Activated CD4-positive, alpha-beta T cell treated with anti-CD3 and anti-CD28 coated beads, Interleukin-2, amount 10 ng/mL, durations not matched to agents 7 days and 5 days (primary cell): ENCODE measurements around the gene PDE4D. TPM values are rescaled to one million over a fixed set of nuclear protein-coding genes. Genes with fewer than 3 reads are reported as not detected.

Source experiments
- CTCF ChIA-PET: fragments of 350-600 bp; sonication (Branson Sonifier 250); formaldehyde crosslinking; loops from one replicate; lab custom pipeline; 2021; ENCODE audit warnings: antibody characterized with exemption; lab: Charles Lee
- POLR2A ChIA-PET: fragments of 350-600 bp; sonication (Branson Sonifier 250); formaldehyde crosslinking; loops from one replicate; lab custom pipeline; 2021; ENCODE audit warnings: antibody characterized with exemption; lab: Charles Lee
- DNase-seq: peaks from one replicate; pipeline ENCODE4 v3.0.0-alpha.2; 2020
- H3K27ac Mint-ChIP-seq: one replicate; pipeline ENCODE4 v1.8.0; 2021; ENCODE audit warnings: mild to moderate bottlenecking, moderate library complexity, mixed read lengths
- H3K27me3 Mint-ChIP-seq: one replicate; pipeline ENCODE4 v1.8.0; 2021; ENCODE audit warnings: mixed read lengths
- H3K36me3 Mint-ChIP-seq: one replicate; pipeline ENCODE4 v1.8.0; 2021; ENCODE audit warnings: low read depth, mixed read lengths
- H3K4me1 Mint-ChIP-seq: one replicate; pipeline ENCODE4 v1.8.0; 2021; ENCODE audit warnings: mixed read lengths
- H3K4me3 Mint-ChIP-seq: one replicate; pipeline ENCODE4 v1.8.0; 2021; ENCODE audit warnings: mild to moderate bottlenecking, moderate library complexity, mixed read lengths
- H3K9me3 Mint-ChIP-seq: one replicate; pipeline ENCODE4 v1.8.0; 2021; ENCODE audit warnings: mixed read lengths
- total RNA-seq, 2 experiments: library from RNA; stranded (reverse); gene quantifications; one replicate each; pipeline ENCODE4 v1.2.3, GENCODE V29; 2021

PDE4D gene
- total RNA-seq, 2 experiments from 2014 or later: 62.0 to 67.8 TPM

DNA sequence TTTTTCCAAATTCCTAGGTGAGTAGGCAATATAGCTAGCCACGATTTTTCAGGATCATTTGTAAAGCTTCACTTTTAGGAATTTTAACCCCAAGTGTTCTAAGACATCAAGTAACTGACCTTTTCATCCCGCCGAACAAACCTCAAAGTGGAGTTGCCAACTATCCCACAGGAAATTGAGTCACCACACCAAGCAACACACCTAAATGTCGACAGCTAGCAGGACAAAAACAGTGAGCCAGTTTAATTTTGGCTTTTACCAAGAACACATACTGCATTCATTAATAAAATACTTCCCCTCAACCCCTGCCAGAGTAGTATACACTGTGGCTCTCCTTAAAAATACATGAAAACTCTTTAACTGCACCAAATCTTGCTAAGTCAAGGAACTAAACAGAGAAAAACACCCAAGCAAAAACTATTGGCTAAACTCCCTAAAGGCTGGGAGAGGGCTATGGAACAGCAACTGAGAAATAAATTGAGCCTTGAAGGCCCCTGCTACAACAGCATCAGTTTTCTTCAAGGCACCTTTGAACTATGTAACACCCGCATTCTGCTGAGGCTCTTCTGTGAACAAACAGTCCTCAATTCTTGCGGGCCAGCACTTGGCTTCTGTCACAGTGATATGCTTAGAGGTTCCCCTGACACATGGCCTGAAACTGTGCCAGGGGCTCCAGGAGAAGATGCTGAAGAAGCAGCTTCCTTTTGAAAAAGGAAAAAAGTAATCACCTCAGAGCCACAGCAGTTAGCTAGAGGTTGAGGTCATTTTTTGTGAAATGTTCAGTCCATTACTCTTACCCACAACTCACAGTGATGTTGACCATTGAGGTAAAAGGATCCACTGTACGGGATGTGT is 851.1 kb downstream of the PDE4D start:
- Mint-ChIP-seq H3K27me3 (peaks cover 2% of the 10 kb centered on the region), H3K4me3 (peak overlapping the region; percentile 28)

DNA sequence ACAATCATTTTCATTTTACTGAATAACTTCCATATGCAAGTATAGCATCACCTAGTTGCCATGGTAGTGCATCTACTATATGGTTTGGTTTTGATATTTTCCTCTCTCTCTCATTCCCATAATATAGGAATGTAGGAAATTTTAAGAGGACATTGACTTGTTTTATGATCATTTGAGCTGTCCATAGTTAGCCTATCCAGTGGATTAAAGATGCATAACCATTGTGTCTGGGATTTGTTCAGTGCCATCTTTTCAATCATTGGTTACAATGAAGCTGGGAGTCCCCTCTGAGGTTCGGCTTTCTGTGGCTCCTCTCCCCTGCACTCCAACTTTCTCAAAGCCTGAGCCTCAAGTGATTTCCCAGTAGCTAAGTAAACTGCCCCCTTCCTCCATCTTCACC is 852.2 kb downstream of the PDE4D start:
- peaks cover 26% of the 10 kb centered on the region for H3K36me3 Mint-ChIP-seq
- H3K4me3 Mint-ChIP-seq: peak overlapping the region; percentile 15
- peak overlapping the region; percentile 22 for H3K27ac Mint-ChIP-seq
- ChIA-PET CTCF (interaction anchor here (1.2 to 3.5 kb wide), 5 partner anchors 16 to 155 kb away, joined by 3 to 12 read pairs (median 5); no protein-coding TSS in a partner anchor), POLR2A (no interaction called here)
- peaks cover 27% of the 10 kb centered on the region for H3K4me1 Mint-ChIP-seq
- H3K9me3 Mint-ChIP-seq: peaks cover 3% of the 10 kb centered on the region
- H3K27me3 Mint-ChIP-seq: no peaks in the 10 kb centered on the region
- DNase-seq: no peak

More for the DNA sequence above, 851.1 kb downstream of the PDE4D start:
- peaks cover 3% of the 10 kb centered on the region for H3K9me3 Mint-ChIP-seq
- peaks cover 16% of the 10 kb centered on the region for H3K36me3 Mint-ChIP-seq
- peaks cover 27% of the 10 kb centered on the region for H3K4me1 Mint-ChIP-seq
- DNase-seq: no peak
- POLR2A ChIA-PET: no interaction called here
- H3K27ac Mint-ChIP-seq: peak overlapping the region; percentile 68
- CTCF ChIA-PET: interaction anchor here (0.6 to 3.5 kb wide), 6 partner anchors 9 to 132 kb away, joined by 3 to 12 read pairs (median 5); no protein-coding TSS in a partner anchor

DNA sequence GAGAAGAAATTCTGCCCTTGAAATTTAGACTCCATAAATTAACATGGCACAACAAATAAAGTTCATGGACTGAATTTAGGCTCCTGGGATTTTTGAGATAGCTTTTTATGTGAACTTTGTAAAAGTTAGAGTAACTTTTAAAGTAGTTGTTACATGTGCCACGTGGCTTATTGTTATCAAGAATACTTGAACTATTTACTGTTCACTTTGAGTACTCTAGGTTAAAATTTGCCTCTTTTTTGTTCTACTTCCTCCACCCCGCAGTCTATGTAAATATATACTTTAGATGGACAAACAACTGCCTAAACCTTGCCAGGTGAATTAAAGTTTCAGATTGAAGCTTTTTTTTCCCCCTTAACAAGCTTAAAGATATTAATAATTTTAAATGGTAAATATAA is 852.7 kb downstream of the PDE4D start:
- ChIA-PET CTCF (interaction anchor here (1.2 to 3.5 kb wide), 5 partner anchors 16 to 154 kb away, joined by 3 to 12 read pairs (median 5); no protein-coding TSS in a partner anchor), POLR2A (no interaction called here)
- DNase-seq: no peak
- Mint-ChIP-seq H3K27ac (peak overlapping the region; percentile 99), H3K4me1 (peaks cover 31% of the 10 kb centered on the region), H3K9me3 (peaks cover 3% of the 10 kb centered on the region), H3K4me3 (peak overlapping the region; percentile 84), H3K27me3 (no peaks in the 10 kb centered on the region), H3K36me3 (peaks cover 32% of the 10 kb centered on the region)

DNA sequence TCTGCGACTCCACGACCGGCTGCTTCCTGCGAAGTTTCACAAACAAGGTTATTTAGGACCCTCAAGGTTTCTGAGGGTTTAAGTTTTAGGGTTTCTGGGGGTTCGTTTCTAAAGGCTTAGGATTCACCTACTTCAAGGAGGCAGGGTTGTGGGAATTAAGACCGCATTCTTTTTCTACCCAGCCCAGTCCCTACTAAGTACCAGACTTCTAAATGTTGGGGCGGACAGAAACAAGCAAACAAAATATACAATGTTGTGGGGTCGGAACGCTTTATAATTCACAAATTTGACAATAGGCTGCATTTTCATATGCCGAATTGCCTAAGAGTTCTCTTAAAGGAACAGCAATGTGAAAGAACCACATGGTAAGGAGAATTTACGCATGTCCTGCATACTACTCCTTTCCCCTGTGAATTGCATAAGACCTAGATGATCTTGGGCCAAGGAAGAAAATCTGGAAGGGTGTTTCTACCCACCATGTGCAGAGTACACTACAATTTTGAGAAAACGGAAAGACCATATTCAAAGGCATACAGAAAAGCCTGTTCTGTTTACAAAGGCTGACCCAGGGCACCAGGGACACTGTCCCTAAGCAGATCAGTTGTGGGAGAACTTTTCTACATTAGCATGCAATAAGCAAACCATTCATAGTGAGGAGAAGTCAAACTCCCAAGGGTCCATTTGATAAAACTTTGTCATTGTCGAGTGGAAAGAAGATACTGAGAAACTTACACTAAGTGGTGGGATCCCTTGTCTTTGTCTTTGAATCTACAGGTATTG is 853.3 kb downstream of the PDE4D start:
- no peaks in the 10 kb centered on the region for H3K27me3 Mint-ChIP-seq

DNA sequence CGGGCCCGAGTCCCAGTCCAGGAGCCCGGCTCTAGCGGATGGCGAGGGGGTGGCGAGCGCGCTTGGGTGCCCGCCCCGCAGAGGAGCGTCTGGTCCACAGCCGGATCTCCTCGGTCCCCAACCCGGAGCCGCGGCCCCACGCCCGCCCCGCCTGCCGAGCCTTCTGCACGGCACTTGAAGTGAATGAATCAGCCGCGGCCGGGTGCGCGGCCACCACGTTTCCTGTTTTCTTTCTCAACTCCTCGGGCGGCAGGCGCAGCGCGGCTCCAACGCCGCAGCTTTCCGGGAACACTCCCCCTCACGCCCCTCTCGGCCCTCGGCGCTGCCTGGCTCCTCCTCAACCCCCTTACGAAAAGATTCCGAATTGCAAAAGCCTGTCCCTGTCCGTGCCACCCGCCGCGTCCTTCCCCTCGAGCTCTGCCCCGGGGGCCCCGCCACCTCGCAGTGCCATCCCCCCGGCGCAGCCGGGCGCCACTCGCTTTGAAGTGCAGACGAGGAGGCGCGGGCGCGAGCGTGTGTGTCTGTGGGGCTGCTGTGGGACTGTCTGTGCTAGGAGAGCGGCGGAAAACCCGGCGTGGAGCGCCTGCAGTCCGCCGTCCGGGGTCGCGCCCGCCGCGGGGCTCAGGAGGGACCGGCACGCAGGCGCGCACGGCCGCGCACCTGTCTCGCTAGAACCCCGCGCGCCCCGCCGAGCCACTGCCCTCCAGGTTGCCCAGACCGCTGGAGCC is 854.1 kb downstream of the PDE4D start:
- ChIA-PET POLR2A (interaction anchor here (1.5 kb wide), 1 partner anchor 85 kb away, joined by 10 read pairs; no protein-coding TSS in a partner anchor), CTCF (interaction anchor here (0.8 to 1.4 kb wide), 4 partner anchors 14 to 88 kb away, joined by 3 to 5 read pairs (median 3); no protein-coding TSS in a partner anchor)
- Mint-ChIP-seq H3K4me3 (peak overlapping the region; percentile 84), H3K9me3 (no peaks in the 10 kb centered on the region), H3K36me3 (peaks cover 38% of the 10 kb centered on the region), H3K27ac (peak overlapping the region; percentile 99), H3K27me3 (no peaks in the 10 kb centered on the region), H3K4me1 (peaks cover 43% of the 10 kb centered on the region)
- DNase-seq: peak; percentile 92

More for the DNA sequence above, 853.3 kb downstream of the PDE4D start:
- Mint-ChIP-seq H3K9me3 (peaks cover 3% of the 10 kb centered on the region), H3K4me3 (peak overlapping the region; percentile 84), H3K36me3 (peaks cover 35% of the 10 kb centered on the region), H3K4me1 (peaks cover 36% of the 10 kb centered on the region), H3K27ac (peak overlapping the region; percentile 99)
- DNase-seq: no peak
- POLR2A ChIA-PET: interaction anchor here (1.5 kb wide), 1 partner anchor 84 kb away, joined by 10 read pairs; no protein-coding TSS in a partner anchor
- CTCF ChIA-PET: interaction anchor here (0.9 to 3.5 kb wide), 5 partner anchors 15 to 154 kb away, joined by 3 to 12 read pairs (median 5); no protein-coding TSS in a partner anchor

DNA sequence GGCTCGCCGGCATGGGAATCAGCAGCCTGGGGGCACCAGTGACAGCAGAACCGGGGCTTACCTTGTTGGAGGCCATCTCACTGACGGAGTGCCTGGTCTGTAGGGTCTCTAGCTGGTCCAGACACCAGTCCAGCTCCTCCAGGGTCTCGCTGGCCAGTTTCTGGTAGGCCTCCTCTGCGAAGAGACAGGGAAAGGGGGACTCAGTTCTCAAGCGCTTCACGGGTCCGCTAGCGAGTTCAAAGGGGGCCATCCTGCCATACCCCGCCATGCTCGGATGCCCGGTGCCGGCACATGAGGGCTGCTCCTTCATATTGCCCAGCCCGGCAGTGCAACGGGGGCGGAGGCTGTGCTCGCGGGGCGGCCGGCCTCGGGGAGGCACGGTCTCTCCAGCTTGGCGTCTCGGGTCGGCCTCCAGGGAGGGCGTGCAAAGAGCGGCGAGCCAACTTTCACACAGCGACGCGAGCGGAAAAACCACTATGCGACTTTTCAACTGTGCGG is 854.7 kb downstream of the PDE4D start:
- no peak for DNase-seq
- CTCF ChIA-PET: interaction anchor here (0.8 to 1.4 kb wide), 4 partner anchors 14 to 89 kb away, joined by 3 to 5 read pairs (median 3); no protein-coding TSS in a partner anchor
- Mint-ChIP-seq H3K27me3 (no peaks in the 10 kb centered on the region), H3K9me3 (no peaks in the 10 kb centered on the region), H3K36me3 (peaks cover 40% of the 10 kb centered on the region), H3K4me1 (peaks cover 48% of the 10 kb centered on the region), H3K27ac (peak overlapping the region; percentile 99), H3K4me3 (peak overlapping the region; percentile 84)
- POLR2A ChIA-PET: interaction anchor here (1.5 kb wide), 1 partner anchor 85 kb away, joined by 10 read pairs; no protein-coding TSS in a partner anchor

DNA sequence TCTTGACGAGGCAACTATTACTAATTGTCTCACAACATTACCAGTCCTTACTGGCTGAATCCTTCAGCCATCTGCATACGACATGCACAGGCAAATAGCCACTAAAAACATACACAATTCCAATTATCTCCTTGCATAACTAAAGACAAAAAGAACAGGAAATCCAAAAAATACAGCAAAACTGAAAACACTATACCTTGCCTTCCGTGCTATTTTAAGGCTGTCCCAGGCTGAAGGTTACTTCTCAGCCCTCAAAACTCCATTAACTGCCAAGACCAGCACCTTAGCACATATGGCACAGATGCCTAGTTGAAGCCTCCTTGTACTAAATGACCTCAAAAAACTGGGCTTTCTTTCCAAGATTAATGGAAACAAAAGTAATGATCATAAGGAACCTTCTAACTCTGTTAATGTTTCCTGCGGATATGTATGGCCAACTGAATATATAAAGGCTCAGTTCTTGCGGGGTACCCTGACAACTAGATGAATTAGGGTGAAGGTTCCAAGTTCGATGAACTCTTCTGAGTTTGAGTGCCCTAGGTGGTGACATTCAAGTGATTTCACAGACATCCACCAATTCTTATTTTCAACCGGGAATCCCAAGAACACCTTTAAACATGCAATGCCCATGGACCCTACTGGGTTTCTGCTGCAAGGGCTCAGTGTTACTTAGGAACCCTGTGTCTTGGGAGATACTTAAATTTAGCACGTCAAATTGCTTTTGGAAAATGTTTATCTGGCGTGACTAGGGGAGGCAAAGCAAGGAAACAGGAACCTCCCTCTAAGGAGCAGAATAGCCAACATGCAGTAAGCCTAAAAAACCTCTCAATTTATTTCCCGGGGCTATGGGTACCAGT is 855.4 kb downstream of the PDE4D start:
- Mint-ChIP-seq H3K27me3 (no peaks in the 10 kb centered on the region), H3K9me3 (no peaks in the 10 kb centered on the region), H3K27ac (peak overlapping the region; percentile 99), H3K4me1 (peaks cover 53% of the 10 kb centered on the region), H3K4me3 (peak overlapping the region; percentile 84), H3K36me3 (peaks cover 44% of the 10 kb centered on the region)
- ChIA-PET POLR2A (interaction anchor here (1.5 to 2.5 kb wide), 2 partner anchors 86 kb away, joined by 10 to 14 read pairs; no protein-coding TSS in a partner anchor), CTCF (interaction anchor here (1.0 to 1.4 kb wide), 2 partner anchors 86 to 90 kb away, joined by 3 to 5 read pairs; no protein-coding TSS in a partner anchor)
- DNase-seq: no peak

DNA sequence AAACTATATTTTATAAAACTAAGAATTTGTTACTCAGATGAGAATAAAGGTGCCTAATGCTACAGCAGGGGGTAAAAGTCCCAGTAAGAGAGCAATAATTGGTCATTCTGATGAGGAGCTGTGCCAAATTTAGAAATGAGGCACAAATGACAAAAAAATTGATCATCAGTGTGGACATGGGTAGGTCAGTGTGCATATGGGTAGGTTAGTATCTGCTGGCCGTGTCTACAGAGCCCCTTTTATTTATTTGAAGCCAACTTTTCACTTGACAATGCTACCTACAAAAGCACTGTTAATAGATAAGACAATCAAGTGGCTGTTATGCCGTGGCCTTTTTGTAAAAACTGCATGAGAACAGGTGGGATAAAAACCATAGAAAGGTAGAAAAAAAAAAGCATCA is 856.1 kb downstream of the PDE4D start:
- peaks cover 49% of the 10 kb centered on the region for H3K36me3 Mint-ChIP-seq
- no peaks in the 10 kb centered on the region for H3K27me3 Mint-ChIP-seq
- ChIA-PET CTCF (interaction anchor here (1.0 to 1.3 kb wide), 3 partner anchors 10 to 151 kb away, joined by 3 read pairs; no protein-coding TSS in a partner anchor), POLR2A (interaction anchor here (2.5 kb wide), 1 partner anchor 87 kb away, joined by 14 read pairs; no protein-coding TSS in a partner anchor)
- H3K27ac Mint-ChIP-seq: peak overlapping the region; percentile 99
- H3K4me3 Mint-ChIP-seq: peak overlapping the region; percentile 84
- no peak for DNase-seq
- H3K4me1 Mint-ChIP-seq: peaks cover 56% of the 10 kb centered on the region
- H3K9me3 Mint-ChIP-seq: no peaks in the 10 kb centered on the region

DNA sequence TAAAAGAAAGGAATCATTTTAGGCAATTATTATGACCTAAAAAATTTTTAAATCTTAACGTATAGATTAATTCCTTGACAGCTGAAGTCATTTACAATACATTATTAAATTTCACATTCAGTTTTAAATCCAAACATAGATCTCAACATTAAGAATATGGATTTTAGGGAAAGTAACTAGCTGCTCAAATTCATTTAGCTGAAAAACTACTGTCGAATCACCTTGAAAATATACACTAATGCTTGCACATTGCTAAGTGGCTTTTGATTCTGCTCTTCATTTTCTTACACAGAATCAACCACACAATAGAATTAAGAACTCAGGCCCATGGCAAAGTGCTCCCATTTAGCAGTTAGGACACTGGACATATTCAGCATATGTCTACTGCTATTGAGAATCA is 856.5 kb downstream of the PDE4D start:
- Mint-ChIP-seq H3K27me3 (no peaks in the 10 kb centered on the region), H3K4me3 (peak overlapping the region; percentile 84), H3K4me1 (peaks cover 54% of the 10 kb centered on the region), H3K36me3 (peaks cover 49% of the 10 kb centered on the region), H3K9me3 (no peaks in the 10 kb centered on the region), H3K27ac (peak overlapping the region; percentile 99)
- no peak for DNase-seq
- POLR2A ChIA-PET: interaction anchor here (1.2 to 2.5 kb wide), 2 partner anchors 87 to 90 kb away, joined by 4 to 14 read pairs; no protein-coding TSS in a partner anchor
- CTCF ChIA-PET: interaction anchor here (1.0 to 3.5 kb wide), 5 partner anchors 11 to 150 kb away, joined by 3 to 21 read pairs (median 3); no protein-coding TSS in a partner anchor

DNA sequence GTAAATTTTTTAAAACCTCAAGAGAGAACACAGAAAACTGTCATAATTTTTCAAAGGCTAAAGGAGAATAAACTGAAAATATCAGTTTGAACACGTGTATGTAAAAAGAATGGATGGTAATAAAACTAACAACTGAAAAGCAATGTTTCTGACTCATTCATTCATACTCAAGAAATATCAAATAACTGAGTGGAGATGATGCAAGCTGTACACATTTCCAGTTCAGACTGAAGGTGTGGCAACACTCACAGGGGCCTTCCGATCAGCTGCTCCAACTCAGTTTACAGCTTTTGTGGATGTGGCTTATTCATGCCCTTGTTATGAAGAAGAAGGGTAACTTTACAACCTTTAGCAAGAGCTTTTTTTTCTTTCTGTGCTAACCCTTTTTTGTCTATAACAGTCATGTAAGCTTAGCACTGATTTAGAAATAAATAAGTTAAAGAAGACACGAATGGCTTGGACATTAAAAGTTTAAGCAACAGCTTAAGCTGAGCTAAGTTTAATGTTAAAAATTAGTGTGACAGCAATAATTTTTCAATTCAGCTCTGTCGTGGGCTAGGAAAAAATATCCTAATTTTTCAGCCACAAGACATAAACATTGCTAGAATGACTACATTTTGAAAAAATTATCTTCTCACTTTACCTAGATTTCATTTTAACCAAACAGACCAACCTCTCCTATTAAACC is 857.1 kb downstream of the PDE4D start:
- DNase-seq: peak; percentile 61
- Mint-ChIP-seq H3K9me3 (peaks cover 2% of the 10 kb centered on the region), H3K36me3 (peaks cover 52% of the 10 kb centered on the region), H3K27me3 (no peaks in the 10 kb centered on the region), H3K27ac (peak overlapping the region; percentile 99), H3K4me1 (peaks cover 52% of the 10 kb centered on the region), H3K4me3 (peak overlapping the region; percentile 84)
- POLR2A ChIA-PET: interaction anchor here (0.7 to 2.5 kb wide), 3 partner anchors 88 to 145 kb away, joined by 3 to 14 read pairs (median 4); no protein-coding TSS in a partner anchor
- CTCF ChIA-PET: interaction anchor here (0.8 to 3.5 kb wide), 10 partner anchors 9 to 152 kb away, joined by 3 to 21 read pairs (median 3); no protein-coding TSS in a partner anchor
